B cell (primary cell): ENCODE measurements around the gene ABCD3. TPM values are rescaled to one million over a fixed set of nuclear protein-coding genes. Genes with fewer than 3 reads are reported as not detected.

ENCODE experiments used
- ATAC-seq: fragments of 200-7000 bp; cut with Tn5 transposase; one replicate; pipeline ENCODE4 v1.10.0; 2021; ENCODE audit warnings: low read depth, mild to moderate bottlenecking, moderate number of reproducible peaks, moderate library complexity
- CTCF ChIA-PET: fragments of 350-600 bp; sonication (Branson Sonifier 250); formaldehyde crosslinking; loops from one replicate; lab custom pipeline; 2021; ENCODE audit warnings: antibody characterized with exemption, inconsistent platforms; lab: Charles Lee
- POLR2A ChIA-PET: fragments of 350-600 bp; sonication (Branson Sonifier 250); formaldehyde crosslinking; loops from one replicate; lab custom pipeline; 2021; ENCODE audit warnings: antibody characterized with exemption; lab: Charles Lee
- DNase-seq: peaks from one replicate; pipeline ENCODE4 v3.0.0; 2013
- H2AFZ ChIP-seq: 2 replicates; pipeline ENCODE4 v1.6.1; 2012; ENCODE audit warnings: mild to moderate bottlenecking, low read depth, low read length; ENCODE audit not compliant: insufficient read depth, poor library complexity, severe bottlenecking
- H3K27ac ChIP-seq, 2 donors: 1 replicate in 1 of 2; 2 replicates in 1 of 2; pipeline ENCODE4 v1.5.1; 2012 to 2013; ENCODE audit warnings: low read length in 2 of 2, mild to moderate bottlenecking in 2 of 2, moderate library complexity in 1 of 2
- H3K27me3 ChIP-seq, 4 experiments: fragments of 200-600 bp in 1 of 4; sonication (generic) in 1 of 4; replicated peaks in 1 of 4; 1 replicate in 2 of 4; 2 replicates in 2 of 4; pipeline versions ENCODE4 v1.6.1 to v1.7.0; 2013 to 2016; ENCODE audit warnings: low read length in 3 of 4, mild to moderate bottlenecking in 2 of 4, mixed read lengths in 1 of 4, moderate library complexity in 1 of 4; ENCODE audit not compliant: insufficient read depth in 4 of 4, control insufficient read depth in 3 of 4; ENCODE audit errors: control extremely low read depth in 1 of 4
- H3K36me3 ChIP-seq, 2 experiments: replicated peaks in 1 of 2; 1 replicate in 1 of 2; 2 replicates in 1 of 2; pipeline versions ENCODE4 v1.6.1 to v1.7.1; 2013; ENCODE audit warnings: low read length in 1 of 2; ENCODE audit not compliant: insufficient read depth in 2 of 2, control insufficient read depth in 1 of 2; ENCODE audit errors: control extremely low read depth in 1 of 2, extremely low read depth in 1 of 2
- H3K4me1 ChIP-seq, 2 donors: fragments of 200-600 bp in 1 of 2; sonication (generic) in 1 of 2; 1 replicate in 1 of 2; 2 replicates in 1 of 2; pipeline versions ENCODE4 v1.5.1 to v1.6.1; 2013 to 2017; ENCODE audit warnings: low read length in 2 of 2; ENCODE audit not compliant: control insufficient read depth in 2 of 2, insufficient read depth in 2 of 2
- H3K4me2 ChIP-seq: replicated peaks from 2 replicates; pipeline ENCODE3; 2012; ENCODE audit warnings: mild to moderate bottlenecking, low read depth, low read length; ENCODE audit not compliant: poor library complexity, severe bottlenecking
- H3K4me3 ChIP-seq, 5 experiments: fragments of 200-600 bp in 1 of 5; sonication (generic) in 1 of 5; 1 replicate in 3 of 5; 2 replicates in 2 of 5; pipeline versions ENCODE4 v1.5.1 to v1.7.0; 2011 to 2016; ENCODE audit warnings: low read length in 4 of 5, mild to moderate bottlenecking in 4 of 5, low read depth in 2 of 5, control low read depth in 1 of 5, moderate library complexity in 1 of 5; ENCODE audit not compliant: insufficient read depth in 1 of 5; ENCODE audit errors: control extremely low read depth in 1 of 5, extremely low read depth in 1 of 5
- H3K79me2 ChIP-seq: fragments of 200-600 bp; sonication (generic); one replicate; pipeline ENCODE4 v1.6.0; 2016; ENCODE audit warnings: low read length; ENCODE audit not compliant: control insufficient read depth, insufficient read depth
- H3K9ac ChIP-seq: fragments of 200-600 bp; sonication (generic); 2 replicates; pipeline ENCODE4 v1.6.1; 2017; ENCODE audit warnings: mild to moderate bottlenecking, low read length, moderate library complexity
- H3K9me3 ChIP-seq, 3 donors: one replicate each; pipeline versions ENCODE4 v1.6.1 to v1.7.1; 2013; ENCODE audit warnings: low read length in 2 of 3; ENCODE audit not compliant: control insufficient read depth in 2 of 3, insufficient read depth in 1 of 3; ENCODE audit errors: control extremely low read depth in 1 of 3
- H4K20me1 ChIP-seq: 2 replicates; pipeline ENCODE4 v1.6.0; 2012; ENCODE audit warnings: mild to moderate bottlenecking, low read length; ENCODE audit not compliant: insufficient read depth, control insufficient read depth, poor library complexity, severe bottlenecking
- H3K27ac Mint-ChIP-seq: one replicate; pipeline ENCODE4 v1.8.0; 2021; ENCODE audit warnings: mixed read lengths
- H3K27me3 Mint-ChIP-seq: one replicate; pipeline ENCODE4 v1.8.0; 2021; ENCODE audit warnings: mixed read lengths
- H3K4me1 Mint-ChIP-seq: one replicate; pipeline ENCODE4 v1.8.0; 2021; ENCODE audit warnings: mixed read lengths
- H3K4me3 Mint-ChIP-seq: one replicate; pipeline ENCODE4 v1.8.0; 2021; ENCODE audit warnings: mixed read lengths
- H3K9me3 Mint-ChIP-seq: one replicate; pipeline ENCODE4 v1.8.0; 2022; ENCODE audit warnings: mixed read lengths; ENCODE audit not compliant: insufficient read depth
- CTCF ChIP-seq: fragments of 200-600 bp; IDR thresholded peaks from one replicate; pipeline ENCODE4 v1.8.0; 2022; ENCODE audit warnings: antibody characterized with exemption, mild to moderate bottlenecking
- EZH2 ChIP-seq: IDR thresholded peaks from 2 replicates; pipeline ENCODE4 v1.6.1; 2012; ENCODE audit warnings: borderline replicate concordance, low read depth, mild to moderate bottlenecking, moderate library complexity, low read length; ENCODE audit not compliant: insufficient read depth, poor library complexity, severe bottlenecking
- WGBS: methylation state at CpG from one replicate; pipeline ENCODE4 v1.1.5; 2013; ENCODE audit warnings: missing lambda C conversion rate; ENCODE audit not compliant: insufficient coverage; 5-methylcytosine and 5-hydroxymethylcytosine counted together
- intact Hi-C: fragments of 100-400 bp; cut with micrococcal nuclease; formaldehyde crosslinking; loops from one replicate; pipeline ENCODE4 v1.10.0; 2022
- polyA plus RNA-seq: library from polyadenylated mRNA; depleted of rRNA; stranded (reverse); fragments of >200 nt; gene quantifications from 2 replicates; pipeline ENCODE4 v1.2.3, GENCODE V29; 2012
- total RNA-seq, 2 donors: library from RNA; stranded (reverse); fragments of 120-200 nt in 1 of 2; gene quantifications; 1 replicate in 1 of 2; 2 replicates in 1 of 2; pipeline versions ENCODE4 v1.2.3 to v1.2.4, GENCODE V29; 2013 to 2022

Gene ABCD3
- total and polyA plus RNA-seq, 2 donors (not counting 1 experiment from before 2014, with no cell fraction given), result 4.0 to 19.4 TPM

- H3K4me2 ChIP-seq, result no peak overlapping the region
- intact Hi-C loops, result no loop called here
- H2AFZ ChIP-seq, result no peak overlapping the region
- no peak overlapping the region for H3K27ac ChIP-seq
- Mint-ChIP-seq H3K27me3 (peaks cover 11% of the 10 kb centered on the region), H3K9me3 (no peaks in the 10 kb centered on the region), H3K4me1 (no peaks in the 10 kb centered on the region), H3K27ac (no peak overlapping the region), H3K4me3 (no peak overlapping the region)
- peaks cover 0 to 3% (median 0%) of the 10 kb centered on the region in 4 experiments for H3K27me3 ChIP-seq
- H3K36me3 ChIP-seq, result no peaks in the 10 kb centered on the region
- 100% methylated on average over 1 of the region's 5 CpGs for WGBS
- no peak overlapping the region for H3K4me3 ChIP-seq
- H3K9me3 ChIP-seq, result no peaks in the 10 kb centered on the region
- no peaks in the 10 kb centered on the region for H3K79me2 ChIP-seq
- CTCF ChIA-PET, result no interaction called here
- DNase-seq, result no peak
- POLR2A ChIA-PET, result no interaction called here
- no peaks in the 10 kb centered on the region for H4K20me1 ChIP-seq
- TF ChIP-seq CTCF, result no peak
- TF ChIP-seq EZH2, result no peak
- ATAC-seq, result no peak
- no peaks in the 10 kb centered on the region for H3K4me1 ChIP-seq
- H3K9ac ChIP-seq, result no peak overlapping the region
Observed at GRCh38 chr1:94554580-94554979, 136.4 kb downstream of the ABCD3 start.

DNA sequence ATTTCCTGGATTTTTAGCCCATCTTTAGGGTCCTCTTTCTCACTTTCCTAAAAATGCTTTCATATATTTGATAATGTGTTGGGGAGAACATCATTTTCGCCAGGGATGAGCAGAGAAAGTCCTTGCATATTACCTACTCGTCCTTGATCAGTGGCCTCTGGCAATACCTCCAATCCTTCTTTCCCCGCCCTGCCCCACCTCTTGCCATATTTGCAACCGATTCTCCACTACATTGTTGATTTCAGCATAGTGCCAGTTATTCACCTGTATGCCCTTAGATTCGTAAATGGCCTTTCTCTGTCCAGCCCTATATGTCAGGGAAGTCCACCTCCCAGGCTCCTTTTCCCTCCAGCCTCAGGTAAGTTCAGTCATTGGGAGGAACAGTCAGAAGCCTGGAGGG is 136.9 kb downstream of the ABCD3 start:
- ChIA-PET CTCF (no interaction called here), POLR2A (no interaction called here)
- Histone ChIP-seq H3K9me3 (no peaks in the 10 kb centered on the region), H4K20me1 (no peaks in the 10 kb centered on the region), H3K9ac (no peak overlapping the region), H3K27ac (no peak overlapping the region), H2AFZ (no peak overlapping the region), H3K79me2 (no peaks in the 10 kb centered on the region), H3K36me3 (no peaks in the 10 kb centered on the region), H3K4me2 (no peak overlapping the region), H3K4me3 (no peak overlapping the region), H3K27me3 (peaks cover 0 to 3% (median 0%) of the 10 kb centered on the region in 4 experiments), H3K4me1 (no peaks in the 10 kb centered on the region)
- DNase-seq (no peak), ATAC-seq (no peak)
- H3K27ac Mint-ChIP-seq, result no peak overlapping the region
- no peak overlapping the region for H3K4me3 Mint-ChIP-seq
- peaks cover 9% of the 10 kb centered on the region for H3K27me3 Mint-ChIP-seq
- TF ChIP-seq EZH2 (no peak), CTCF (no peak)
- no peaks in the 10 kb centered on the region for H3K9me3 Mint-ChIP-seq
- intact Hi-C loops, result no loop called here
- 91% methylated on average over 3 of the region's 5 CpGs for WGBS
- H3K4me1 Mint-ChIP-seq, result no peaks in the 10 kb centered on the region
